ENCODE results near the gene KPNA3.
"Not testable (repeated sequence)": the region's sequence is repeated elsewhere in the genome, so short reads cannot be mapped to it uniquely, and the experiment has no call there.

KPNA3 gene

GRCh38 chr13:49821216-49822009 is 28.9 kb upstream of the KPNA3 start:
- Histone ChIP-seq H3K79me2 (ENCODE audit: control insufficient read depth, low read length) (no peaks in the 10 kb centered on the region), H3K27me3 (ENCODE audit: control insufficient read depth, low read length) (peaks cover 5% of the 10 kb centered on the region; the same call in 1 of the 2 replicates), H3F3A (ENCODE audit: control insufficient read depth, insufficient read depth) (no peaks in the 10 kb centered on the region), H3K4me3 (ENCODE audit: low read length) (no peak overlapping the region), H3K4me2 (ENCODE audit: low read length) (no peak overlapping the region), H3K9me2 (replicated peaks; ENCODE audit: control insufficient read depth, low read length) (no peaks in the 10 kb centered on the region), H4K20me1 (ENCODE audit: control insufficient read depth, insufficient read depth, low read depth, low read length) (no peaks in the 10 kb centered on the region), H3K36me3 (ENCODE audit: control insufficient read depth, low read length) (no peaks in the 10 kb centered on the region), H3K9me3 (ENCODE audit: control insufficient read depth, insufficient read depth, low read length) (no peaks in the 10 kb centered on the region), H3K27ac (ENCODE audit: low read depth, low read length) (no peak overlapping the region), H3K4me1 (ENCODE audit: control insufficient read depth, low read length) (no peaks in the 10 kb centered on the region)
- TF ChIP-seq EZH2phosphoT487 (IDR thresholded peaks at IDR 0.05; ENCODE audit: borderline replicate concordance, low read length): no peak
- peak; percentile 15 for TF ChIP-seq CTCF (IDR thresholded peaks at IDR 0.05; ENCODE audit: low read depth, low read length, poor library complexity, severe bottlenecking)

GRCh38 chr13:49820591-49821215 is 28.2 kb upstream of the KPNA3 start:
- H4K20me1 ChIP-seq (ENCODE audit: control insufficient read depth, insufficient read depth, low read depth, low read length): no peaks in the 10 kb centered on the region
- no peaks in the 10 kb centered on the region for H3K4me1 ChIP-seq (ENCODE audit: control insufficient read depth, low read length)
- no peaks in the 10 kb centered on the region for H3K36me3 ChIP-seq (ENCODE audit: control insufficient read depth, low read length)
- H3K79me2 ChIP-seq (ENCODE audit: control insufficient read depth, low read length): no peaks in the 10 kb centered on the region
- no peaks in the 10 kb centered on the region for H3K9me3 ChIP-seq (ENCODE audit: control insufficient read depth, insufficient read depth, low read length)
- H3K4me3 ChIP-seq (ENCODE audit: low read length): no peak overlapping the region
- no peaks in the 10 kb centered on the region for H3K9me2 ChIP-seq (replicated peaks; ENCODE audit: control insufficient read depth, low read length)
- no peaks in the 10 kb centered on the region for H3F3A ChIP-seq (ENCODE audit: control insufficient read depth, insufficient read depth)
- peaks cover 5% of the 10 kb centered on the region; the same call in 1 of the 2 replicates for H3K27me3 ChIP-seq (ENCODE audit: control insufficient read depth, low read length)
- TF ChIP-seq EZH2phosphoT487 (IDR thresholded peaks at IDR 0.05; ENCODE audit: borderline replicate concordance, low read length): no peak
- no peak for TF ChIP-seq CTCF (IDR thresholded peaks at IDR 0.05; ENCODE audit: low read depth, low read length, poor library complexity, severe bottlenecking)
- H3K4me2 ChIP-seq (ENCODE audit: low read length): no peak overlapping the region
- H3K27ac ChIP-seq (ENCODE audit: low read depth, low read length): no peak overlapping the region

- not testable (repeated sequence) for H3K27ac ChIP-seq (ENCODE audit: low read depth, low read length); H3K4me2 ChIP-seq (ENCODE audit: low read length); H3K4me3 ChIP-seq (ENCODE audit: low read length); H3K4me1 ChIP-seq (ENCODE audit: control insufficient read depth, low read length); H4K20me1 ChIP-seq (ENCODE audit: control insufficient read depth, insufficient read depth, low read depth, low read length); H3F3A ChIP-seq (ENCODE audit: control insufficient read depth, insufficient read depth); H3K36me3 ChIP-seq (ENCODE audit: control insufficient read depth, low read length); H3K79me2 ChIP-seq (ENCODE audit: control insufficient read depth, low read length); H3K9me2 ChIP-seq (replicated peaks; ENCODE audit: control insufficient read depth, low read length); H3K9me3 ChIP-seq (ENCODE audit: control insufficient read depth, insufficient read depth, low read length)
- H3K27me3 ChIP-seq (ENCODE audit: control insufficient read depth, low read length): peaks cover 17% of the 10 kb centered on the region
Measured at GRCh38 chr13:49816047-49816446, 23.6 kb upstream of the KPNA3 start.
